MM.1S (cell line): ENCODE results near the gene STAB1.

ENCODE experiments used
- DNase-seq: peaks from one replicate; pipeline ENCODE4 v3.0.0-alpha.2; 2015
- H2AFZ ChIP-seq: fragments of 300-600 bp; sonication (generic); 2 replicates; pipeline ENCODE4 v1.6.0; 2016; ENCODE audit warnings: antibody characterized with exemption, low read length
- H3F3A ChIP-seq: fragments of 300-600 bp; sonication (generic); 2 replicates; pipeline ENCODE4 v1.6.1; 2016; ENCODE audit warnings: mild to moderate bottlenecking, antibody characterized with exemption, low read length, moderate library complexity, mixed read lengths; ENCODE audit not compliant: insufficient read depth
- H3K27ac ChIP-seq: fragments of 300-600 bp; sonication (generic); 2 replicates; pipeline ENCODE4 v1.5.1; 2016; ENCODE audit warnings: mild to moderate bottlenecking, low read length
- H3K27me3 ChIP-seq: fragments of 300-600 bp; sonication (generic); replicated peaks from 2 replicates; pipeline ENCODE4 v1.6.0; 2016; ENCODE audit warnings: low read length; ENCODE audit not compliant: insufficient read depth
- H3K36me3 ChIP-seq: fragments of 300-600 bp; sonication (generic); replicated peaks from 2 replicates; pipeline ENCODE4 v1.6.1; 2016; ENCODE audit warnings: mild to moderate bottlenecking, low read length, mixed read lengths; ENCODE audit not compliant: insufficient read depth
- H3K4me1 ChIP-seq: fragments of 300-600 bp; sonication (generic); 2 replicates; pipeline ENCODE4 v1.6.1; 2016; ENCODE audit warnings: low read length, mixed read lengths
- H3K4me2 ChIP-seq: fragments of 300-600 bp; sonication (generic); 2 replicates; pipeline ENCODE4 v1.6.0; 2016; ENCODE audit warnings: low read depth, low read length
- H3K4me3 ChIP-seq: fragments of 300-600 bp; sonication (generic); 2 replicates; pipeline ENCODE4 v1.5.1; 2016; ENCODE audit warnings: low read length, mixed read lengths
- H3K79me2 ChIP-seq: fragments of 300-600 bp; sonication (generic); 2 replicates; pipeline ENCODE4 v1.6.1; 2016; ENCODE audit warnings: mixed run types, low read length, mixed read lengths
- H3K9ac ChIP-seq: fragments of 300-600 bp; sonication (generic); 2 replicates; pipeline ENCODE4 v1.6.1; 2016; ENCODE audit warnings: low read length, mixed read lengths
- H3K9me2 ChIP-seq: fragments of 300-600 bp; sonication (generic); replicated peaks from 2 replicates; pipeline ENCODE4 v1.6.1; 2016; ENCODE audit warnings: mild to moderate bottlenecking, low read length, mixed read lengths; ENCODE audit not compliant: insufficient read depth
- H3K9me3 ChIP-seq: fragments of 300-600 bp; sonication (generic); replicated peaks from 2 replicates; pipeline ENCODE4 v1.6.1; 2016; ENCODE audit warnings: mild to moderate bottlenecking, low read length, mixed read lengths; ENCODE audit not compliant: insufficient read depth
- H4K20me1 ChIP-seq: fragments of 300-600 bp; sonication (generic); 2 replicates; pipeline ENCODE4 v1.6.1; 2016; ENCODE audit warnings: mild to moderate bottlenecking, low read length, moderate library complexity, mixed read lengths; ENCODE audit not compliant: insufficient read depth
- EZH2 ChIP-seq: fragments of 300-600 bp; sonication (generic); optimal IDR thresholded peaks from 2 replicates; pipeline ENCODE3; 2017; ENCODE audit warnings: low read depth, mild to moderate bottlenecking, antibody characterized with exemption, low read length, mixed read lengths
- EZH2phosphoT487 ChIP-seq: fragments of 300-600 bp; sonication (generic); IDR thresholded peaks from 2 replicates; pipeline ENCODE4 v1.6.1; 2018; ENCODE audit warnings: antibody characterized with exemption, low read length
- TF ChIP-seq, protein P1 (sequence below): fragments of 300-600 bp; sonication (generic); IDR thresholded peaks from 2 replicates; pipeline ENCODE4 v1.5.1; 2016; ENCODE audit warnings: antibody characterized with exemption, low read length, mixed read lengths

The STAB1 gene

GRCh38 chr3:52471371-52472238 lies 23.5 kb upstream of the STAB1 start:
- no peak overlapping the region for H2AFZ ChIP-seq

GRCh38 chr3:52472239-52473000 lies 22.7 kb upstream of the STAB1 start:
- H3K9ac ChIP-seq: no peak overlapping the region
- H3K9me3 ChIP-seq: no peaks in the 10 kb centered on the region
- H3K4me2 ChIP-seq: no peak overlapping the region
- H3K4me3 ChIP-seq: no peak overlapping the region
- TF ChIP-seq, protein P1, sequence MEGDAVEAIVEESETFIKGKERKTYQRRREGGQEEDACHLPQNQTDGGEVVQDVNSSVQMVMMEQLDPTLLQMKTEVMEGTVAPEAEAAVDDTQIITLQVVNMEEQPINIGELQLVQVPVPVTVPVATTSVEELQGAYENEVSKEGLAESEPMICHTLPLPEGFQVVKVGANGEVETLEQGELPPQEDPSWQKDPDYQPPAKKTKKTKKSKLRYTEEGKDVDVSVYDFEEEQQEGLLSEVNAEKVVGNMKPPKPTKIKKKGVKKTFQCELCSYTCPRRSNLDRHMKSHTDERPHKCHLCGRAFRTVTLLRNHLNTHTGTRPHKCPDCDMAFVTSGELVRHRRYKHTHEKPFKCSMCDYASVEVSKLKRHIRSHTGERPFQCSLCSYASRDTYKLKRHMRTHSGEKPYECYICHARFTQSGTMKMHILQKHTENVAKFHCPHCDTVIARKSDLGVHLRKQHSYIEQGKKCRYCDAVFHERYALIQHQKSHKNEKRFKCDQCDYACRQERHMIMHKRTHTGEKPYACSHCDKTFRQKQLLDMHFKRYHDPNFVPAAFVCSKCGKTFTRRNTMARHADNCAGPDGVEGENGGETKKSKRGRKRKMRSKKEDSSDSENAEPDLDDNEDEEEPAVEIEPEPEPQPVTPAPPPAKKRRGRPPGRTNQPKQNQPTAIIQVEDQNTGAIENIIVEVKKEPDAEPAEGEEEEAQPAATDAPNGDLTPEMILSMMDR: no peak
- no peak for TF ChIP-seq EZH2phosphoT487
- no peak for TF ChIP-seq EZH2
- no peak for DNase-seq
- no peak overlapping the region for H3K27ac ChIP-seq
- H3K36me3 ChIP-seq: no peaks in the 10 kb centered on the region
- H3K27me3 ChIP-seq: no peaks in the 10 kb centered on the region
- no peak overlapping the region for H2AFZ ChIP-seq
- H4K20me1 ChIP-seq: no peaks in the 10 kb centered on the region
- H3K9me2 ChIP-seq: no peaks in the 10 kb centered on the region
- H3K4me1 ChIP-seq: no peaks in the 10 kb centered on the region
- no peaks in the 10 kb centered on the region for H3F3A ChIP-seq
- no peaks in the 10 kb centered on the region for H3K79me2 ChIP-seq

More at GRCh38 chr3:52471371-52472238, 23.5 kb upstream of the STAB1 start:
- no peak overlapping the region for H3K27ac ChIP-seq
- no peak overlapping the region for H3K9ac ChIP-seq
- H3K36me3 ChIP-seq: no peaks in the 10 kb centered on the region
- H3K9me3 ChIP-seq: no peaks in the 10 kb centered on the region
- no peaks in the 10 kb centered on the region for H3K4me1 ChIP-seq
- no peaks in the 10 kb centered on the region for H3K27me3 ChIP-seq
- H3K79me2 ChIP-seq: no peaks in the 10 kb centered on the region
- H3K4me3 ChIP-seq: no peak overlapping the region
- no peaks in the 10 kb centered on the region for H3K9me2 ChIP-seq
- H3F3A ChIP-seq: no peaks in the 10 kb centered on the region
- no peak overlapping the region for H3K4me2 ChIP-seq
- no peaks in the 10 kb centered on the region for H4K20me1 ChIP-seq
- peak; percentile 37 for DNase-seq
- TF ChIP-seq EZH2phosphoT487 (no peak), EZH2 (no peak)
- TF ChIP-seq, protein P1: peak; percentile 70

DNA sequence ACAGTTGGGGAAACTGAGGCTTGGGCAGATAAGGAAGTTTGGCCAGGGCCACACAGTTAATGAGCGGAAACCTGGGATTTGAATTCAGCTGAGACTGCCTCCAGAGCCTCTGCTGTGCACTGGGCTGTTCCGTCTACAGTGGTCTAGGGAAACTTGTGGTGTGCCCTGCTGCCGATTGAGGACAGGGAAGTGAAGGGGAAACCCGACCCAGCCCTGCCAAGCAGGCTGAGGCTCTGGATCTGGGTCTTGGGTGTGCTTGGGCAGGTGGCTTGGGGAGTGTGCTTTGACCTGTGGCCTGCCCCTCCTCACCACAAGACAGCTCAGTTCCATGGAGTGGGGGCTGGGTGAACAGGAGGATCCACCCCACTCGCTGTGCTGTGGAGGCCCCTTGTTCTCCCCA lies 22.1 kb upstream of the STAB1 start:
- Histone ChIP-seq H3K9me3 (no peaks in the 10 kb centered on the region), H2AFZ (no peak overlapping the region), H3K36me3 (no peaks in the 10 kb centered on the region), H4K20me1 (no peaks in the 10 kb centered on the region), H3K9me2 (no peaks in the 10 kb centered on the region), H3F3A (no peaks in the 10 kb centered on the region), H3K4me3 (no peak overlapping the region), H3K9ac (no peak overlapping the region), H3K4me1 (no peaks in the 10 kb centered on the region), H3K27ac (no peak overlapping the region), H3K4me2 (no peak overlapping the region), H3K79me2 (no peaks in the 10 kb centered on the region), H3K27me3 (no peaks in the 10 kb centered on the region)
- no peak for TF ChIP-seq EZH2phosphoT487
- TF ChIP-seq, protein P1: no peak
- no peak for TF ChIP-seq EZH2
- DNase-seq: no peak
